Fibroblast of skin of right quadriceps (primary cell): Measurements from ENCODE around the gene MALL.
"Not testable (repeated sequence)": the region's sequence is repeated elsewhere in the genome, so short reads cannot be mapped to it uniquely, and the experiment has no call there.

Experiments used
- DNase-seq: peaks from one replicate; pipeline ENCODE4 v3.0.0-alpha.2; 2013

Gene MALL

DNA sequence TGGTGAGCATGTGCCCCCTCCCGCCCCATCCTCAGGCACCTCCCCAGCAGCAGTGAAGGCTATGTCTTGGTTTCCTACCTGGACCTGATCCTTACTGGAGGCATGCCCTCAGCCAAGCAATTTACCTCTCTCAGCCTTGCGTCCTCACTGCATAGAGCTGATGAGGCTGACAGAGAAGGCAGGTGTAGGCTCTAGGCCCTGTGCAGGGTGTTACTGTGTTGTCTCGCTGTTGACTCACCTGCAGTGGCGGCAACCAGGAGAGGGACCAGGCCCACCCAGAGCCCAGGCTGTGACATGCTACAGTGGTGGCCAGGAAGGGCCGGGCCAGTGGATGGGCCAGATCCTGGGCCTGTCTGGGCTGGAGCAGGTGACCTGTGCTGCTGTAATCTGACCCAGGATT is 65.9 kb downstream of the MALL start:
- not testable (repeated sequence) for DNase-seq

- not testable (repeated sequence) for DNase-seq
Measured at GRCh38 chr2:110048255-110049197, 67.1 kb downstream of the MALL start.

DNA sequence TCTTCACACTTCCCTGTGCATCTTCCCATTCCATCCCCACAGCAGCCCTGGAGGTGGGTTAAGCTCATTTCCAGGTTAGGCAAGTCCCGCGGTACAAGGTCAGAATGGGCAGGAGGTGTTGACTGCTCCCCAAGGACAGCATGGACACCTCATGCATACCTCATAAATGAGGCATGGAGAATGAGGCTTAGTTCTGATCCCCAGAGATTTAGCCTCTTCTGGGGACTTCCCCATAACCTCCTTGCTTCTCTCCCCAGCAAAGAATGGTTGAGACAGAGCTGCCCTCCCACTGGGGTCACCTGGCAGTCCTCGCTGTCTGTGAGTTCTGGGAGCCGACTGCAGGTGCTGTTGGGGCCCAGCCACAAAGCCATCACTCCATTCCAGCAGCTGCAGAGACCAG is 68.4 kb downstream of the MALL start:
- DNase-seq: not testable (repeated sequence)

DNA sequence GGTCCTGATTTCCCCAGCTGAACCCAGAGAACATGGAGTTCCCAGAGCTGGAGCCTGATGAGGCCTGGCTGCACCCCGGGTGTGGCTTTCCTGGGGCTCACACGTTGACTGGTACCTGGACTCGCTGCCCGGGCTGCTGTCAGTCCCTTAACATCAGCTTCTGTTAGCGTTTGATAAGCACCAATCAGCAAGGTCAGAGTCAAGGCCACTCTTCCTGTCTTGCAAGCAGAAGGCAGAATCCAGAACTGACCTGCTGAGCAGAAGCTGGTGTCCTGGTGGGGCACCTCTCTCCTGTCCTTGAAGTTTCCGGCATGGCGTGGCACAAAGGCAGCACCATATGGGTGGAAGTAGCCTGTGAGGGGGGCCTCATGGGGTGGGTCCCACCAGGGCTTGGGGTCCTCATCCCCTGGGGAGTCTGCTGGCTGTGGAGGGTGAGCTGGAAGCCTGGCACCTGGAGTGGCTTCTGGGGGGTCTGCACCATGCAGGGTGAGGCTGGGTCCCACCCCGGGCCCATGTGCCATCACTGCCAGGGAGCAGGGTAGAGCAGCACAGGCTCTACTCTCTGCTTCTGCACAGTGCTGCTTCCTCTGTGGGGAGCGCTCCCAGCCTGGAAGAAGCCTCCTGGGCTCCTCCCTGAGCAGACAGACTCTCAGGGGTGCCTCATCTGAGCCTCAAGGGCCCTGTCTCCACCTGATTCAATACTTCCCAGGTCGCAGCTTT is 73.5 kb downstream of the MALL start:
- DNase-seq: not testable (repeated sequence)

DNA sequence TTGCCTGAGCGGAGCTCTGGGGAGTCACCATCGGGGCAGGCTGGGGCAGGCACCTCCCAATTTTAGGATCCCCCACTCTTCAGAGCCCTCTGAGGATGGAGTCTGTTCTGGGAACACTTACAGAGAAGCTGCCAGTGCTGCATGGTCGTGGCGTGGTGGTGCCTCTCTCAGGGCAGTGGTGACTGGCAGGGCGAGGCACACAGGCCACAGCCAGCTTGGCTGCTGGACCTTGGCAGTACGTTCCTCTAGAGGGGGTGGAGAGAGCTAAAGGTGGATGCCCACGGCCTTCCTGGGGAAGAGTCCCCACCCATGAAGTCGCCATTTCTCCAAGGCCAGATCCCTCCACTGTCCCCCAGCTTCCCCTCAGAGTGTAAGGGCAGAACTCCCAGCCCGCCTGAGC is 78.3 kb downstream of the MALL start:
- not testable (repeated sequence) for DNase-seq

DNA sequence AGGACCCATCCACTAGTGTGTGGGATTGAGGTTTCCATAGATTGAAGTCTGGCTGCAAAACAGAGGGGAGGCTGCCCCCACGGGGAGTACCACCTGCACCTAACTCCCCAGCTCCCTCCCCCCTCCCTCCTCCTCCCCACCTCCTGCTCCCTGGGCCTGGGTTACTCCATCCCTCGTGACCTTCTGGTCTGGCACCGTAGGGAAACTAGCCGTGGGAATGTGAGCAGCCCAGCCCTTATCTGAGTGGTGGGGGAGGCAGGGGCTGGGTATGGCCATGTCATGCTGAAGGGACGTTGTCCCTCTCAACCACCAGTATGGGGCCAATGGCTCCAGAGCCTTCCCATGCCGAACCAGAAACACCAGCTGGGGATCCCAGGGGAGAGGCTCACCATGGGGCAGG is 80.2 kb downstream of the MALL start:
- DNase-seq: not testable (repeated sequence)

DNA sequence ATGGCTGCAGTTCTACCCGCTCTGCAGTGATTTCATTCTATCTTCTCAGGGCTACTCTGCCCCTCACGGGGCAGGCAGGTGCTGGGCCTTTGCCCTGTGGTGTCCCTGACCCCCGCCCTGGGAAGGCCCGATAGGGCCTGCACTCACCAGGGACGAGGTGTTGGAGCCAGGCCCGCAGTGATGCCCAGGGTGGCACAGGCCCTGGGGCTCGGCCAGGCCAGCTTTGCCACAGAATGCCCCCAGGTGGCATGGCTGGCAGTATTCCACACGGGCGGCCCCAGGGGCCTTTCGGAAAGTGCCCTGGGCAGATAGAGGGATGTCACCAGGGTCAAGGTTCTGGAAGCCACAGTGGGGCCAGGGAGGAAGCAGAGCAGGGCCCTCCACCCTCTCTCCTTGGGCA is 80.7 kb downstream of the MALL start:
- not testable (repeated sequence) for DNase-seq
